ENCODE data around the gene MAP3K7CL. TPM values are rescaled to one million over a fixed set of nuclear protein-coding genes. Genes with fewer than 3 reads are reported as not detected.
A peak's percentile ranks its signal among the peaks of the same experiment; 100 is the strongest.

MAP3K7CL gene
- total RNA-seq, 2 donors from 2014 or later: 2.3 to 5.4 TPM

DNA sequence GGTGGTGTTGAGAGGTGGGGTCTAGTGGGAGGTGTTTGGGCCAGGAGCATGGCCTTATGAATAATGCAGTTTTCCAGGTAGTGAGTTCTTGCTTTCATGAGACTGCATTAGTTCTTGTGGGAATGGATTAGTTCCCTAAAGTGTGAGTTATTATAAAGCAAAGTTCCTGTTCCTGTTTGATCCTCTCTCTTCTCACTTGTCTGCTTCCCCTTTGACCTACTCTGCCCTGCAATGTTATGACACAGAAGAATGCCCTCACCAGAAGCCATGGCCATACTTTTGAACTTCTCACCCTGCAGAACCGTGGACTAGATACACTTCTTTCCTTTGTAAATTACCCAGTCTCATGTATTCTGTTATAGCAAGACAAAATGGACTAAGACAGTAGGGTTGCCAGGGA lies 53.6 kb downstream of the MAP3K7CL start:
- ATAC-seq (peak in 1 of 2 donors; percentile 36), DNase-seq (no peak)
- intact Hi-C loops (cut with DNase I): no loop called here

DNA sequence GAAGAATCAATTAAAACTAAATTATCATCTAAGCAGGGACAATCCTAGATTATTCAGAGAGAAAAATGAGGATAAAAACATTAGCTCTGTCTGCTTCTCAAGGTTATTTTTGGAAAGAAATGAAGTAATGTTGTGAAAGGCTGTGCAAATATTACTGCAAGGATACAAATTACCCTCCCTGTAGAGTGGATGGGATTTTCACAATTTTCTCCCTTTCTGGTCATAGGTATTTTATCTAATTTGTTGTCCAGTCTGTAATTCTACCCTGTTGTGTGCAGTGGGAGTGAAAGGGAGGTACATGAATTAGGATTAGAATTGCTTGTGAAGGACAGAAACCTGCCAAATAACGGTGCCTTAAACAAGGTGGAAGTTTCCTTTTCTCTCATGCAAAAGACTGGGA lies 54.7 kb downstream of the MAP3K7CL start:
- no peak for ATAC-seq
- DNase-seq: no peak
- intact Hi-C loops (cut with DNase I): no loop called here

GRCh38 chr21:29185633-29186032 lies 55.2 kb downstream of the MAP3K7CL start:
- ATAC-seq (no peak), DNase-seq (no peak)
- intact Hi-C loops (cut with DNase I): no loop called here

DNA sequence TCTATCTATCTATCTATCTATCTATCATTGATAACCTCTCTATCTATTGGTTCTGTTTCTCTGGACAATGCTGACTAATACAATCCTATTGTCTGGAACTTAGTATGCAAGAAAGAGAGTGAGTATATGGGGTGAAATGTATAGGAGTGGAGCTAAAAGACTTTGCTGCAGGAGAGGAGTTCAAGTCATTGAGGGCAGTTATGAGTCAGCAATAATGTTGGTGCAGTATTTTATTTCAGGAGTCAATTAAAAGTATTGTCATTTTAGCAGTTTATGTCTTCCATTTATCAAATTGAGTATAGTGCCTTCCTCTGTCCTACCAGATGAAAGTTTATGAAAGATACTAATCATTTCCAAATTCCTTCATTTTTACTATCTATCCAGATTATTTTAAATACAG lies 55.8 kb downstream of the MAP3K7CL start:
- intact Hi-C loops (cut with DNase I): no loop called here
- ATAC-seq: no peak

DNA sequence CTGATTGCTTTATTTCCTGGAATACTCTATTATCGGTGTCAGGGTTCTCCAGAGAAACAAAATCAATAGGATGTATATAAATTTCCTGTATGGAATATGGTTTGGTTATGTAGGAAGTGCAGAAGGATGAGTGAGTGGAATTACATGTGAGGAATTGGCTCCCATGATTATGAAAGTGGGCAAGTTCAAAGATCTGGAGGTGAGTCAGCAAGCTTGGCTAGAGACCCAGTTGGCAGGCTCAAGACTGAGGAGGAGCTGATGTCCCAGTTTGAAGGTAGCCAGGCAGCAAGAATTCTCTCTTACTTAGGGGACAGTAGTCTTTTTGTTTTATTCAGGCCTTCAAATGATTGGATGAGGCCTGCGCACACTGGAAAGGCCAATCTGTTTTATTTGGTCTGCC lies 57.5 kb downstream of the MAP3K7CL start:
- peak; percentile 62 to 84 for ATAC-seq
- intact Hi-C loops (cut with DNase I): no loop called here
- peak; percentile 44 for DNase-seq

More for the DNA sequence above, 55.8 kb downstream of the MAP3K7CL start:
- no peak for DNase-seq

DNA sequence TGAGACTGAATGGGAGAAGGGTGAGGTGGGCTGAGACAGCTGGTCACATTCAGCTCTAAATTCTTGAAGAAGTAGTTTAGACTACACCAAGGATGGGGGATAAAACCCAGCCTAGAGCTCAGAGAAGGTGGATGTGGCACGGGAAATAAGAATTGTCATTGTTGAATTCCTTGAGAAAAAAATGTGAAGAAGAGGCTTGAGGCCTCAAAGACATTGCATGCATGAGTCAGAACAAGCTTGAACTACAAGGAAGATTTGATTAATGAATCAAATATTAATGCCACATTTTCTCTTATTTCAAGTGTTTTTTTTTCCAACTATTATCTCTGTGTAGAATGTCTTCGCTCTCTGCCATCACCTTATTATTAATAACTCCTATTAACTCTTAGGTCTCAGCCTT lies 58.9 kb downstream of the MAP3K7CL start:
- no peak for DNase-seq
- no peak for ATAC-seq
- intact Hi-C loops (cut with DNase I): no loop called here

GRCh38 chr21:29190923-29191331 lies 60.5 kb downstream of the MAP3K7CL start:
- no peak for ATAC-seq
- DNase-seq: no peak
- intact Hi-C loops (cut with DNase I): no loop called here

GRCh38 chr21:29193072-29193471 lies 62.6 kb downstream of the MAP3K7CL start:
- intact Hi-C loops (cut with DNase I): no loop called here
- peak; percentile 23 to 56 for ATAC-seq
- DNase-seq: peak; percentile 53

- intact Hi-C loops (cut with DNase I): no loop called here
- ATAC-seq (no peak), DNase-seq (no peak)
Observed at GRCh38 chr21:29193901-29194300, 63.5 kb downstream of the MAP3K7CL start.

GRCh38 chr21:29194342-29194741 lies 63.9 kb downstream of the MAP3K7CL start:
- ATAC-seq (no peak), DNase-seq (no peak)
- intact Hi-C loops (cut with DNase I): no loop called here

DNA sequence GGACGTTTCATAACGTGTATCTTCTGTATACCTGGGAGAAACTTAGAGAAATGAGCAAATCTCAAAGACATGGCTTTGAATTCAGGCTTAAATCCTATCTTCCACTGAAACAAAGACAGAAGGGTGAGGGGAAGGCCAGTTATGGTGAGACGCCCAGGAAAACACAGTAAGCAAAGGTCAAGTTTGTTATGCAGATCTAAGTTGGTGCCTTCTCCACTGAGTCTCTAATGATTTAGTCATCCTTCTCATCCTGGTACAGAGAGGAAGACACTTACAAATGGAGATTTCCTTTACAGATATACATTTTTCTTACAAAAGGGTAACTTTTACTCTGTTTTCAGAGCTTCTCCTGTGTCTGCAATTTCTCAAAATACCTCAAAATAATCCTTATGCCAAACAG lies 64.4 kb downstream of the MAP3K7CL start:
- DNase-seq (no peak), ATAC-seq (peak in 1 of 2 donors; percentile 30)
- intact Hi-C loops (cut with DNase I): no loop called here

- peak; percentile 82 to 95 for ATAC-seq
- intact Hi-C loops (cut with DNase I): no loop called here
- peak; percentile 56 for DNase-seq
Observed at GRCh38 chr21:29195981-29196669, 65.7 kb downstream of the MAP3K7CL start.

- ATAC-seq: no peak
Observed at GRCh38 chr21:29196670-29197191, 66.3 kb downstream of the MAP3K7CL start.

DNA sequence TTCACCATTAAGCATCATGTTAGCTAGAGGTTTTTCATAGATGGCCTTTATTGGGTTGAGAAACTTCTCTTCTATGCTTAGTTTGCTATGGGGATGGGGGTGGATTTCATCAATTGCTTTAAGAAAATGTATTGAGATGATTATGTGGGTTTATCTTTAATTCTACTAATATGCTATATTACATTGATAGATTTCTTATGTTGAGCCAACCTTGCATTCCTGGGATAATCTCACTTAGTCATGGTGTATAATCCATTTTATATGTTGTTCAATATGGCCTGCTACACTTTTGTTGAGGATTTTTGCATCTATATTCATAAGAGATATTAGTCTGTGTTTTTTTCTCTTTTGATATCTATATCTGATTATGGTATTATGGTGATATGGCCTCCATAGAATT lies 70.7 kb downstream of the MAP3K7CL start:
- intact Hi-C loops (cut with DNase I): no loop called here
- ATAC-seq (no peak), DNase-seq (no peak)

More at GRCh38 chr21:29196670-29197191, 66.3 kb downstream of the MAP3K7CL start:
- no peak for DNase-seq
- intact Hi-C loops (cut with DNase I): no loop called here

- no peak for DNase-seq
- ATAC-seq: no peak
- intact Hi-C loops (cut with DNase I): no loop called here
Observed at GRCh38 chr21:29205009-29205408, 74.6 kb downstream of the MAP3K7CL start.

DNA sequence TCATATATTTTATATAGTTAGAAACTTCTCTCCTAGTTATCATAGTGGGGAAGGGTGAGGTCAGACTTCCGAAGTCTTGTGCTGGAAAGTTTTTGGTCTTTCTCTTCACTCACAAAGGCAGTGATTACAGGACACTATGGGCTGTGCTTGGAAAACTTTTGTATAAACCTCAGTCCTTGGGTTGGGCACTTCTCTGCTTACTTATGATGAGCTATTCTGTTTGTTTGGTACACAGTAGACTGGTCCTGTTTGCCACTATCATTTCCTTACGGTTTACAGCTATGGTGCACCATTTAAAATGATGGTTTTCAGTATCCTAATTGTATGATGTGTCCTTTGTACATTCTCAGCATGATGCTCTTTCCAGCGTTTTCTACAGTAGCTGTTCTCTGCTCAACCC lies 75.5 kb downstream of the MAP3K7CL start:
- DNase-seq: no peak
- intact Hi-C loops (cut with DNase I): no loop called here
- no peak for ATAC-seq

GRCh38 chr21:29206445-29206844 lies 76.0 kb downstream of the MAP3K7CL start:
- intact Hi-C loops (cut with DNase I): no loop called here
- DNase-seq: no peak
- ATAC-seq: no peak

DNA sequence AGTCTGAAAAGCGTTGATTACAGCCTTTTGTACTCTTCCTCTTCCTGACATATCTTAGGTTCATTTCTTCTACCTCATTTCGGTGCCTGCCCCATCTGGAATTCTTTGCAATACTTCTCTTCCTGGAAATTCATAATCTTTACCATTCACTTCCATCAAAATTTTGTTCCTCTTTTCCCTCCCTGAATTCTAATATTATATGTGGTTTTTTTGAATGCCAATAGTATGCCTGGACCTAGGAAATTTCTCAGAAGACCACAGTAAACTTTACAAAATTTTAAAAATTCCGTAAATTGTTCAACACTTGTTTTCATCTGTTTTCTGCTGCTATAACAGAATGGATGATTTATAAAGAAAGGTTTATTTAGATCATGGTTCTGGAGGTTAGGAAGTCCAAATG lies 76.8 kb downstream of the MAP3K7CL start:
- intact Hi-C loops (cut with DNase I): no loop called here
- ATAC-seq: no peak
- no peak for DNase-seq

GRCh38 chr21:29208044-29208681 lies 77.7 kb downstream of the MAP3K7CL start:
- intact Hi-C loops (cut with DNase I): no loop called here
- DNase-seq (no peak), ATAC-seq (peak in 1 of 2 donors; percentile 49)

- peak; percentile 59 to 70 for ATAC-seq
- intact Hi-C loops (cut with DNase I): no loop called here
Observed at GRCh38 chr21:29208682-29209059, 78.2 kb downstream of the MAP3K7CL start.

GRCh38 chr21:29209696-29210095 lies 79.3 kb downstream of the MAP3K7CL start:
- intact Hi-C loops (cut with DNase I): no loop called here
- DNase-seq (no peak), ATAC-seq (no peak)

More at GRCh38 chr21:29208682-29209059, 78.2 kb downstream of the MAP3K7CL start:
- DNase-seq: no peak

All from left cardiac atrium (tissue), 4 donors.